ENCODE results near the gene CRYL1.

The CRYL1 gene, protein sequence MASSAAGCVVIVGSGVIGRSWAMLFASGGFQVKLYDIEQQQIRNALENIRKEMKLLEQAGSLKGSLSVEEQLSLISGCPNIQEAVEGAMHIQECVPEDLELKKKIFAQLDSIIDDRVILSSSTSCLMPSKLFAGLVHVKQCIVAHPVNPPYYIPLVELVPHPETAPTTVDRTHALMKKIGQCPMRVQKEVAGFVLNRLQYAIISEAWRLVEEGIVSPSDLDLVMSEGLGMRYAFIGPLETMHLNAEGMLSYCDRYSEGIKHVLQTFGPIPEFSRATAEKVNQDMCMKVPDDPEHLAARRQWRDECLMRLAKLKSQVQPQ

DNA sequence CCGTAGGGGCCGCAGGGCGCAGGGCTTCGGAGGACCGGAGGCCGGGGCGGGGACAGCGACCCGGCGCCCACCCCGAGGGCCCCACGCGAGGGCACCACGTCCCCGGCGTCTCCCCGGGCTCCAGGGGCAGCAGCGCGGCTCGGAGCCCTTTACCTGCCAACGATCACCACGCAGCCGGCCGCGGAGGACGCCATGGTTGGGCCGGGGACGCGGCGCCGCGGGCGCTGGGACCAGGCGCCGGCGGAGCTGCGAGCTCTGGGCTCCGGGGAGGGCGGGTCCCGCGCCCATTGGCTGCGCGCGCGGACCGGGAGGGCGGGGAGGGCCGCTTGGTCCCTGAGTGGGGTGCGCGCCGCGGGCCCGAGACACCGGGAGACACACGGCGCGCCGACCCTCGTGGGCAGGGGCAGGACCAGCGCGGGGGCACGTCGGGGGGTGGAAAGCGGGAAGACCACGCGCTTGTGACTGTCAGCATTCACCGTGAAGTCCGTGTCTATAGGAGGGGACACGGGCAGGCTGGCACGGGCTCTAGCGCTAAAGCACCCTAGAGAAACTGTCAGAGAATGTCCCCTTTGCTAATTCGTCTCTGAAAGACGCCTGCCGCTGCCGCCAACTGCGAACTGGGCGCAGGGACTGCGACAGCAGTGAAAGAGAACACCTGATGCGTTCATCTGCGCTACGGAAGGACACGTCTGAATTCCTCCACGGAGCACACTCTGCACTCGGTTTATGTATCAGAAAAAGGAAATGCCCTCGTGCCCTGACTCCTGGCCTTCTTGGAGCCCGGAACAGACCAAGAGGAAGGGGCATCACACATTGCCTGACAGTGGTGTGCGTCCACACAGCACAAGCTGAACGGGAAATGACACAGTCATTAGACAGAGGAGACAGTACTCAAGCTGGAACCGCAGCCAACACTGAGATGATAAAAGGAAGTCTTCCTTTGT, at the start of gene CRYL1:
TSS of gene CRYL1 (minus strand) at position 257 of the 944 bp plus-strand sequence. CDS start at position 194, 63 bp downstream.
- DNase-seq (ENCODE audit: extremely low spot score, insufficient read length, low read depth): peak; percentile 56
- peak; percentile 81 for FAIRE-seq

DNA sequence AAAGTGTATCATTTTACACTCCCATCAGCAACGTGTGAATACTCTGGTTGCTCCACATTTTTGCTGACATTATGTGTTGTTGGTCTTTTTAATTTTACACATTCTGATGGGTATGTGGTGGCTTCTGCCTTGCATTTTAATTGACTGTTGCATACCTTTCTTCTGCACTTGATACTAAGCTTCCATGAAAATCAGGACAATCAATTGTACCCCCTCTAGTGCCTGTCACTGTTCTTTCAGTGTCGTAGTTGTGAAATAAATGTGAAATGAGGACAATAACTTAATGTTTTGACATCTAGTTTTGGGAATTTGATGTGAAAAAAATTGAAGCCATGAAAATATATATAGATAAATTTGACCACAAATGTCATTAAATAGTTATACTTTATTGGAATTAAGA, 48.0 kb upstream of the CRYL1 start:
- no peak for DNase-seq (ENCODE audit: extremely low spot score, insufficient read length, low read depth)
- no peak for FAIRE-seq

DNA sequence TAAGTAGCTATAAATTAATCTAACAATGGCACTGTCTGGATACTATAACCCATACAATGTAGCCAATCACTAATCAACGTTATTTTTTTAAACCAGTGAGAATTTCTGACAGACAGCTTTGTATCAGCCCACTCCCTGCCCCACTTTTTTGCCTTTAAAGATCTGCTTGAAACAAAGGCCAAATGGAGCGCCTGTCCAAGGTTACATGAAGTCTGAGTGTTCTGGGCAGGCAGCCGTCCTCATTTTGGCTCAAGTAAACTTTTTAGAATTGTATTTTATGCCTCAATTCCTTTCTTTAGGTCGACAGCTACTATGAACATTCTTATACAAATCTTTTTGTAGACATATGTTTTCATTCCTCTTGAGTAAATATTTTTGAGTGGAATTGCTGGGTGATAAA, 47.5 kb upstream of the CRYL1 start:
- DNase-seq (ENCODE audit: extremely low spot score, insufficient read length, low read depth) (no peak), FAIRE-seq (no peak)

DNA sequence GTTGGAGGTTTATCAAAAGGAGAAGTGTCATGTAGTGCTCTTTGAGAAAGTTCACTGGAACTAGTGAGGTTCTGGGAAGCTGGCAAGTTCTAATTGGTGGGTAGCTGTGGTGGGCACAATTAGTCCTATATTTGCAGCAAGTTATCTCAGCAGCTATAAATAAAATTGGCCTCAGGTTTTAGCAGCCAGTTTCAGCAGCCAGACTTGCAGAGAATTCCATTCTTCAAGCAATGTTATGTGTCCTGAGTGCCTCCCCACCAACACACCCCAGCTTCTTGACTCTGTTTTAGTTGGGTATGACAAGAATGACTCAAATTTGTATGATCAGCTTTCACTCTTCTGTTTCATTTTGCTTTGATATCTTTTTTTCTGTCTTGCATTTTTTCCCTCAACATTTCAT, 46.0 kb upstream of the CRYL1 start:
- FAIRE-seq (no peak), DNase-seq (ENCODE audit: extremely low spot score, insufficient read length, low read depth) (no peak)

DNA sequence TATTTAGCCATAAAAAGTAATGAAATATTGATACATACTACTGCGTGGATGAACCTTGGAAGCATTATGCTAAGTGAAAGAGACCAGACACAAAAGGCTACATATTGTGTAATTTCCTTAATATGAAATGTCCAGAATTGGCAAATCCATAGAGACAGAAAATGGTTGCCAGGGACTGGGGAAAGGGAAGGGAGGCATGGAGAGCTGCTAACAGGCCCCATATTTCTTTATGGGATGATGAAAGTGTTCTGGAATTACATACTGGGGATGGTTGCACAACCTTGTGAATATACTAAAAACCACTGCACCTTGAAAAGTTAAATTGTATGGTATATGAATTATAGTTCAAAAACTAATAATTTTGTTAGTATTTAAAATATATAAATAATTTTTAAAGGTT, 44.9 kb upstream of the CRYL1 start:
- no peak for FAIRE-seq
- no peak for DNase-seq (ENCODE audit: extremely low spot score, insufficient read length, low read depth)

DNA sequence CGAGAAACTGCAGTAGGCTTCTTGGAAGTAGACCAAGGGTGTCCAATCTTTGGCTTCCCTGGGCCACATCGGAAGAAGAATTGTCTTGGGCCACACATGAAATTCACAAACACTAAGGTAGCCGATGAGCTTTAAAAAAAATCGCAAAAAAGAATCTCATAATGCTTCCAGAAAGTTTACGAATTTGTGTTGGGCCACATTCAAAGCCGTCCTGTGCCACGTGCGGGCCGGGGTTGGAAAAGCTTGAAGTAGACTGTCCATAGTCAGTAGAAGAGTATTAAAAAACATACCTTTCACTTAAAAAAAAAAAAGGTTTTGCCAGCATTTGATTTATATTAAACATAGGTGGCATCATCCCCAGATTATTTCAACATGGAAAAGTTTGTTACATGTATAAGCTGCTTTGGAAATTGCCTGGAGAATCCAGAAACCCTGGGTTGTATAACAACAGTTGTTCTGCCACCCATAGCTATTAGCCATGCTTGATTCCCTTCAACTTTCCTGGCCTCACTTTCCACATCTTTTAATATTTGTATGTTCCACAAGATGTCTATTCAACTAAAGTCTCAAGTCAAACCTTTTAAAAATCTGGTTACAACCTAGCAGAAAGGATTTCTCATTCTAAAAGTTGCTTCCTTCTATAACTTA, 42.3 kb upstream of the CRYL1 start:
- DNase-seq (ENCODE audit: extremely low spot score, insufficient read length, low read depth): no peak
- FAIRE-seq: no peak

DNA sequence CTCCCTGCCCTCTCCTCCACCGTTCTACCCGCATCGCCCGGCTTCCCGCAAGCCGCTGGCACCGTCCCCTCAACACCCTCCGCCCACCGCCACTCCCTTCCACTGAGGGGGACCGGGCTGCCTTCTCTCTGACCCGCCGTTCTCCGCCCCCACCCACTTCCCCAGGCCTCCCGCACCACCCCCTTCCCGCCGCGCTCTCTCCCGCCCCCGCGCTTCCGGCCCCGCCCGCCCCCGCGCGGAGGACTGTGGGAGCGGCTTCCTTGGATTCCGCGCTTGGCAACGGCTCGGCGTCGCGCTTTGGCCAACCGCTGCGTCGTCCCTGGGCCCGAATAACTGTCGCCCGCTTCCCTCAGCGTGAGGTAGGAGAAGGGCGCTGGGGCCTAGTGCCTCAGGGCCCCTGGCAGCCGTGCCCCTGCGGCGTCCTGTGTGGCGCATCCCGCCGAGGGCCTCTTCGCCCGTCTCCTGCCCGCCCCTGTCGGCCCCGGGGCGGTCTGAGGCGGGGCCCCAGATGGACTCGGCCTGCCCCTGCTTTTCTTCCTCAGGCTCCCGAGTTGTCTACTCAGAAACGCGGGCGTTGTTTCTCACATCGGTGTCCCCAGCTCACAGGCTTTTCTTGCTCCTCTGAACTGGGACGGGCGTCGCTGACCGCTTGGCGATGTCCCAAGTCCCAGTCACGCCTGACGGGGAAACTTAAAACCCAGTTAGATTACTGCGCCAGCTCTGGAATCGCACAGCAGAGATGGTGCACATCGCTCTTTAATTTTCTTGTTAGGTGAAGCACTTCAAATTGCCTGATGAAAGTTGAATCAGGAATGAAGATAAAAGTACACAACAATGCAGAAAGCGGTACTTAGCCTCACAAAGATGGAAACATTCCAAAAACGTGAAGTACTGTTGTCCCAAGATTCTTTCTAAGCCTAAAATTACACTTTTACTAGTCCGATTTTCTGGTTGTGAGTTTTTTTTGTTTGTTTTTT, 41.5 kb upstream of the CRYL1 start, which contains the start of gene IFT88:
TSS of gene IFT88 (plus strand) at position 260 of the 977 bp plus-strand sequence. CDS start 7,229 bp downstream, outside the sequence.
- peak; percentile 84 for DNase-seq (ENCODE audit: extremely low spot score, insufficient read length, low read depth)
- peak; percentile 74 for FAIRE-seq

DNA sequence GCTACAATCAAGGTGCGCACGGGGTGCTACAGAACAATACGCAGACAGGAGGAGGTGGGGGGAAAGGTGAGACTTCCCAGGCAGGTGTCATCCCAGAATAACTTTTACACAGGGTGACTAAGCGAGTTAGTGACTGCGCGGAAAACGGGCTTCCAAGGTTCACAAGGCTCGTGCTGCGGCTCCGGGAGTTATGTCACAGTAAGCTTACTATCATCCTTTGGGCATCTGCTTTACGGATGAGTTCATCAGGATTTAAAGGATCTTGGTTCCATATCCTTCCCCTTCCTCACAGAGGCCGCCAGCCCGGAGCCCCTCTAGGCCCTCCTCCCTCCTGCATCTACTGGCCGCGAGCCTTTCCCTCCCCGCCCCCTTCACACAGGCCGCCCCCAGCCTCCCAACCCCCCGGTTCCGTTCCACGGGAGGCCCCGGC, 40.8 kb upstream of the CRYL1 start:
- FAIRE-seq (peak; percentile 41), DNase-seq (ENCODE audit: extremely low spot score, insufficient read length, low read depth) (no peak)

DNA sequence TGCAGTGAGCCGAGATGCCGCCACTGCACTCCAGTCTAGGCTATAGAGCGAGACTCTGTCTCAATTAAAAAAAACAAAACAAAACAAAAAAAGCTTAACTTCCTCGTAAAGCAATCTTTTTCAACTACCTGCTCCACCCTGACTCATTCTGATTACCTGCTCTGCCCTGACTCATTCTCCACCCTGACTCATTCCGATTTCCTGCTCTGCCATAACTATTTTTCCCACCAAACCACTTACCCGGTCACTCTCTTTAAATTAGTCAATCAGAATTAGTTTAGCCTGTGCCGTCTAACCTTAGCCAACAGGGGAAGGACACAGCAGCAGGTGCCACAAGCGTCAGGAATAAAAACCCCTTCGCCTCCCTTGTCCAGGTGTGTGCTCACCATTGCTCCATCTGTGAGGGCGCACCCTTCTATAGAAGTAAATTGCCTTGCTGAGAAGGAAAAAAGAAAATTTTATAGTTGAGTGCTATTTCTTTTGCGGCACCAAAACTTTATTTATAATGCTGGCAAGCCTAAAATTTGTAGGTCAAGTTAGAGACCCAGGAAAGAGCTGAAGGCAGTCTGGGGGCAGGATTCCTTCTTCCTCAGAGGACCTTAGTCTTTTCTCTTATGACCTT, 39.6 kb upstream of the CRYL1 start:
- no peak for FAIRE-seq

DNA sequence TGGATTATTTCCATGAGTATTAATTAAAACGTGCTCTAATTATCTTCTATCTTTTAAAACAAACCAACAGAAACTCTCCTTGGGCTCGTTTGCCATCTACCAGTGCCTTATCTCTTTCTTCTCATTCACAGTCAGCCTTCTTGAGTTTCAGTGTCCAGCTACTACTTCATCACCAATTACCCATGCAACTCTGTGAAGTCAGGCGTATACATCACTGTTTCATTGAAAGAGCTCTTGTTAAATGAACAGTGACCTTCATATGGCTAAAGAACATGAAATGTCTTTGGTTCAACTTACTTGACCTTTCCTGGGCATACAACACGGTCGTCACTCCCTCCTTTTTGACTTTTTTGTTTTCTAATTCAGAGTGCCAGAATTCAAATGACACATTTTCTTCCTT, 36.1 kb upstream of the CRYL1 start:
- no peak for FAIRE-seq
- DNase-seq (ENCODE audit: extremely low spot score, insufficient read length, low read depth): no peak

More for the DNA sequence above, 39.6 kb upstream of the CRYL1 start:
- DNase-seq (ENCODE audit: extremely low spot score, insufficient read length, low read depth): no peak

DNA sequence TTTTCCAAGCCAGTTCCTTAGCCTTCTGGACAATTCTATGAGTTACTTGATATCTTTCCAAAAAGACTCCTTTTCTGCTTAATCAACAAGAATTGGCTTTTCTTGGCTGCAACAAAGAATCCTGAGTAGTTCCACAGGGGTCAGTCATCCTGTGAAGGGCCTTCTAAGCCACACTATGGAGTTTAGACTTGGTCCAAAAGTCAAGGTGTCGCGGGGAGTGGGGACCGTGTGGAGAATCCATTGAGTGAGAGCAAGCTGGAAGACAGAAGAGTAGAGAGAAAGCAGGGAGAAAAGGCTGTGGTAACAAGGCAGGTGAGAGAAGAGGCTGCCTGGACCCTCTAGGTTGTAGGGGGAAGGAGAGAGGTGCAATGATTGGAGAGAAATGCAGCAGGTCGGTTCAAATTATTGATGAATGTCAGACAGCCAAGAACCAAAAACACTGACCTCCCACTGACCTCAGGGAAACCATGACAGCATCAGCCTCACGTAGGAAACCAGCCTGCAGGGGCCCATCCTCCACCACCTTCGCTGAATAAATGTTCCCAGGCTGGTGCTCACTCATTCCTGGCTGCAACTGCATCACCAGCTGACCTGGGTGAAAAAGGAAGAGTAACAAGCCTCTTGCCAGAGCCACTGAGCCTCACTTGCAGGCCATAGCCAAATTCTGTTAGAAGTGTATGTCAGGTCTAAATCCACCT, 34.2 kb upstream of the CRYL1 start:
- DNase-seq (ENCODE audit: extremely low spot score, insufficient read length, low read depth): no peak
- no peak for FAIRE-seq

DNA sequence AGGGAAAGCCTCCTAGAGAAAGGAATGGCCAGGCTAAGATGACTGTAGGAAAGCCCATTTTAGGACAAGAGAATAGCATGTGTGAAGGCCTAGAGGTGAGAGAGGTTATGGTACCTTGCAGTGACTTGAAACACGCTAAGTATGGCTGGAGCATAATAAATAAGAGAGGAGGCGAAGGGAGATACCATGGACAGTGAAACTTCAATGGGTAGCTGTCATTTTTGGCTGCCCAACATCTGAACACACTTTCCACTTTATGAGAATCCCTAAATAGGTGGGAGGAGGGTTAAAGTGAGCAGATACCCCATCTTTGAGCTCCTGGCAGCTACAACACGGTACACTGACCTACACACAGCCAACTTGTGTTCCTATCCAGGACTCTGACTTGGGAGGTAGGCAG, 33.3 kb upstream of the CRYL1 start:
- FAIRE-seq (no peak), DNase-seq (ENCODE audit: extremely low spot score, insufficient read length, low read depth) (no peak)

DNA sequence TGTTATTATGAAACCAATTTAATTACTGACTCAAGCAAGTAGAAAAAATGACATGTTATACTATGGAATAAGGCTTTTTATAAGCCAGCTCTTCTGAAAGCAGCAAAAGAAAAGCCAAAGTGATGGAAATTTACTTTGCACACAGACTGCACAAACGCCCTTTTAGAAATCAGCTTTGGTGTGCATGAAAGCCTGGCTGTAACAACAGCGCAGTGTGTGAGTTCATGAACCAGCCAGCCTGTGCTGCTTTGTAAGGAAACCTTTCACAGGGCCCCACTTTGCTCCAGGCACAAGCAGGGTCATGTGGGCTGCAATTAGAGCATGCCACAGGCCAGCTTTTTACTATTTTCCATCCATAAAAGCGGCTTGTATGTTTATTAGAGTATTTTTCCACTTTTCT, 27.7 kb upstream of the CRYL1 start:
- no peak for FAIRE-seq
- no peak for DNase-seq (ENCODE audit: extremely low spot score, insufficient read length, low read depth)

DNA sequence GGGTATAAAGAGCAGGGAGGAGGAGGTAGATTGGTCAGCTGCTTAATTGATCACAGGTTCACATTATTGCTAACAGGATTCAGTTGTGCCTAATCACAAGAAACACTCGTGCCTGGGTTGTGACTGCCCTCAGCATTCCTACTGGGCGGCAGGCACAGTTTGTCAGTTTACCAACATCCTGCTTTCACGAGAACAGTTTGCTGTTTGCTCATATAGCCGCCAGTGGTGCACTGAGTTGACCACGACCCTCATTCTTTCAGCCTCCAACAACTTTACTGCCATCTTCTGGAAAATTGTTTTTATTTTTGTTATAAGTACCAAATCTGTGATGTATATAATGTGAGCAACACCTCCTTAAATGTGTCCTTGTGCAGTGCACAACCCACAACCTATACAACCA, 25.1 kb upstream of the CRYL1 start:
- FAIRE-seq: no peak
- no peak for DNase-seq (ENCODE audit: extremely low spot score, insufficient read length, low read depth)

DNA sequence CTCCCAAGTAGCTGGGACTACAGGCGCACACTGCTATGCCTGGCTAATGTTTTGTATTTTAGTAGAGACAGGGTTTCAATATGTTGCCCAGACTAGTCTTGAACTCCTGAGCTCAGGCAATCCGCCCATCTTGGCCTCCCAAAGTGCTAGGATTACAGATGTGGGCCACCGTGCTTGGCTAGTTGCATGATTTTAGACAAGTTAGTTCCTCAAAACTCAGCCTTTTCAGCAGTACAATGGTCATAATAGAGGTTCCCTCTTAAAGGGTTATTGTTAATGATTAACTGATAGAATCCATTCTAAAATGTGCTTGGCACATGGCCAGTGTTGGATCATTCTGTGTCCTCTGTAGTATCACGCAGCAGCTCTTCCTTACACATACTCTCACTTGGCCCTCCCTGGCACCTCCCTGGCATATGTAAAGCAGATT, 21.8 kb upstream of the CRYL1 start:
- FAIRE-seq (no peak), DNase-seq (ENCODE audit: extremely low spot score, insufficient read length, low read depth) (no peak)

DNA sequence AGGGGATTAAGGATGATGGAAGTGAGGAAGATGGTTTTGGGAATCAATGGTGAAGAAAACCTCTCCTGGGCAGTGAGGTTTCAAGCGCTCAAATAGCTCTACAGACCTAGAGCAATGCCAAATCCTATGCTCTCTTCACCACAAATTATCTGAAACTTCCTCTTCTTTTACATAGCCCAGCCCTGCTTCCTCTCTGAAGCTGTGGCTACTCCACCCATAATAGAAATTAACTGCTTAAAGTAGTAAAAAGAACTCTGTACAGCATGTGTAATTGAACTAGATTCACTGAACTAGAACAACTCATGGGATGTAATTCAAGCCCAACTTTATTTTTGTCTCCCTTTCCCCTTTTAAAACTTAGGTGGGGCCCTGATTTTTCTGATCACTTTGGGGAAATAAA, 20.9 kb upstream of the CRYL1 start:
- peak; percentile 66 for FAIRE-seq
- no peak for DNase-seq (ENCODE audit: extremely low spot score, insufficient read length, low read depth)

DNA sequence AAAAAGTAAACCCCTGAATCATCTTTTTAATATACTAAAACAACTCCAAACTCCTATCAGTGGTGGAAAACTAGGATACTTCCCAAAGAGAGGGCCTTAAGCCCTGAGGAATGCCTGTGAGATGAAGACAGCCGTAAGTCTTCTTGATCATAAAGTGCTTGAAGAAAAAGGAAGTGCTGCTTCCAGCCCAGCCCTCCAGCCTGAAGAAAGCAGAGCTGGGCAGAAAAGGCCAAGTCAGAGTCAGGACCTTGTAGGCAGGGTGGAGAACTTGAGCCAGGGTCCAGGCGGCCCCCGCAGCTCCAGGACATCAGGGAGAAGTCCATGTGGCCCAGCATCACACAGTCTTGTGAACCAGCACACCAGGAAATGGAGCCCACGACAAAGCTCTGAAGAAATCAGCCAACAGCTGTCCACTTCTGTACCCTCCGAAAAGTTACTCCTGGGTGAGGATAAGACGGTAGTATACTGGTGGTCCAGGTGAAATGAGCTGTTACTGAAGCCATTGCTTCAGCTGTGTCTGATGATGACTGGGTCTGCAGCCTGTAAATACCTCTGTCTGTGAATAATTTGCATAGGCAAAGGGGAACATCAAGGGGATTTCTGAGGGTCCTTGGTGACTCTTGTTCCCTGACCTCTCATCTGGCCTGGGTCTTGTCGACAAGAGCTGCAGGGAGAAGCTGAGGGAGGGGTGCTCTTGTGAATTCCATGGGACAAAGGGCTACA, 18.7 kb upstream of the CRYL1 start:
- no peak for DNase-seq (ENCODE audit: extremely low spot score, insufficient read length, low read depth)
- FAIRE-seq: no peak

DNA sequence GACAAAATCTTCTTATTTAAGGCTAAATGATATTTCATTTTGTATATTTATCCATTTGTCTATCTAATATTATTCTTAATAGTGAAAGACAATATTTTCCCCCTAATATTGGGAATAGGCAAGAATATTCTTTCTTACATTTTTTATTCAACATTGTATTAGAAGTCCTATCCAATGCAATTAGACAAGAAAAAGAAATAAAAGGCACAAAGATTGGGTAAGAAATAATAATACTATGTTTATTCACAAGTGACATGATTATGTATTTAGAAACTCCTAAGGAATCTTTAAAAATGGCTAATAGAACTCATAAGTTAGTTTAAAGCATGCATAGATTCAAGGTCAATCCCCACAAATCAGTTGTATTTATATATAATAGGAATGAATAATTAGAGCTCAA, 11.3 kb upstream of the CRYL1 start:
- no peak for DNase-seq (ENCODE audit: extremely low spot score, insufficient read length, low read depth)
- FAIRE-seq: no peak

Data from GM18507 (cell line).